IMR-90 (cell line): ENCODE measurements around the gene NECTIN4. TPM values are rescaled to one million over a fixed set of nuclear protein-coding genes. Genes with fewer than 3 reads are reported as not detected.
A peak's percentile ranks its signal among the peaks of the same experiment; 100 is the strongest.

Source experiments
- ATAC-seq: fragments of 200-7000 bp; cut with Tn5 transposase; 2 replicates; pipeline ENCODE4 v1.9.1; 2020; ENCODE audit warnings: low read depth, mild to moderate bottlenecking, moderate library complexity
- BruUV-seq: library from RNA; stranded (reverse); fragments of 400-500 nt; replicated peaks from 2 replicates; lab custom pipeline; 2021; lab: Mats Ljungman, UMichigan
- CTCF ChIA-PET: fragments of 300-600 bp; formaldehyde crosslinking; extraction: SDS; loops from one replicate; lab custom pipeline; 2021; ENCODE audit warnings: antibody characterized with exemption; lab: Yijun Ruan, JAX
- POLR2A ChIA-PET: fragments of 300-600 bp; sonication (Branson Sonifier 250); formaldehyde crosslinking; loops from one replicate; lab custom pipeline; 2022; ENCODE audit warnings: antibody characterized with exemption; ENCODE audit not compliant: unreplicated experiment; lab: Charles Lee
- DNase-seq: peaks from one replicate; pipeline ENCODE4 v3.0.0; 2013
- H2AFZ ChIP-seq: replicated peaks from 2 replicates; pipeline ENCODE3; 2013; ENCODE audit warnings: low read length, mild to moderate bottlenecking; ENCODE audit not compliant: poor library complexity
- H2AK5ac ChIP-seq: 2 replicates; pipeline ENCODE4 v1.6.1; 2013; ENCODE audit warnings: low read depth, low read length, inconsistent platforms
- H2AK9ac ChIP-seq: replicated peaks from 2 replicates; pipeline ENCODE3; 2013; ENCODE audit warnings: mild to moderate bottlenecking, low read depth, low read length, moderate library complexity; ENCODE audit not compliant: poor library complexity
- H2BK120ac ChIP-seq: 2 replicates; pipeline ENCODE4 v1.6.1; 2013; ENCODE audit warnings: low read depth, low read length, inconsistent platforms
- H2BK15ac ChIP-seq: 3 replicates; pipeline ENCODE4 v1.6.1; 2013; ENCODE audit warnings: low read depth, low read length, inconsistent platforms
- H2BK20ac ChIP-seq: 2 replicates; pipeline ENCODE4 v1.6.1; 2013; ENCODE audit warnings: low read depth, mild to moderate bottlenecking, inconsistent platforms, low read length, moderate library complexity
- H2BK5ac ChIP-seq: 2 replicates; pipeline ENCODE4 v1.6.1; 2013; ENCODE audit warnings: mild to moderate bottlenecking, low read depth, low read length, inconsistent platforms; ENCODE audit not compliant: poor library complexity, severe bottlenecking
- H3K14ac ChIP-seq: replicated peaks from 2 replicates; pipeline ENCODE4 v1.6.1; 2013; ENCODE audit warnings: low read depth, low read length, inconsistent platforms
- H3K18ac ChIP-seq: 2 replicates; pipeline ENCODE4 v1.6.1; 2013; ENCODE audit warnings: low read depth, low read length, control low read depth
- H3K23ac ChIP-seq: 2 replicates; pipeline ENCODE4 v1.6.1; 2013; ENCODE audit warnings: low read depth, low read length, inconsistent platforms
- H3K27ac ChIP-seq: 2 replicates; pipeline ENCODE4 v1.5.1; 2013; ENCODE audit warnings: mild to moderate bottlenecking, control low read depth, low read length; ENCODE audit not compliant: insufficient read depth
- H3K27me3 ChIP-seq: 2 replicates; pipeline ENCODE4 v1.6.1; 2013; ENCODE audit warnings: low read length; ENCODE audit not compliant: control insufficient read depth, insufficient read depth
- H3K36me3 ChIP-seq: 2 replicates; pipeline ENCODE4 v1.6.1; 2013; ENCODE audit warnings: low read length, mixed read lengths; ENCODE audit not compliant: control insufficient read depth, insufficient read depth
- H3K4ac ChIP-seq: 2 replicates; pipeline ENCODE4 v1.6.1; 2013; ENCODE audit warnings: low read depth, low read length, inconsistent platforms
- H3K4me1 ChIP-seq: 2 replicates; pipeline ENCODE4 v1.6.1; 2013; ENCODE audit warnings: low read length, mixed read lengths; ENCODE audit not compliant: control insufficient read depth, insufficient read depth
- H3K4me2 ChIP-seq: 2 replicates; pipeline ENCODE4 v1.6.1; 2013; ENCODE audit warnings: low read depth, mild to moderate bottlenecking, control low read depth, low read length, moderate library complexity
- H3K4me3 ChIP-seq: 2 replicates; pipeline ENCODE4 v1.5.1; 2013; ENCODE audit warnings: low read depth, mild to moderate bottlenecking, control low read depth, low read length, moderate library complexity; ENCODE audit not compliant: insufficient read depth
- H3K56ac ChIP-seq: 2 replicates; pipeline ENCODE4 v1.6.1; 2013; ENCODE audit warnings: low read length, inconsistent platforms; ENCODE audit not compliant: insufficient read depth; ENCODE audit errors: extremely low read depth
- H3K79me1 ChIP-seq, 2 experiments: 2 replicates each; pipeline ENCODE4 v1.6.1; 2013; ENCODE audit warnings: low read length in 2 of 2, inconsistent platforms in 1 of 2, low read depth in 1 of 2
- H3K9ac ChIP-seq: 2 replicates; pipeline ENCODE4 v1.6.1; 2013; ENCODE audit warnings: low read depth, low read length, control low read depth
- H3K9me1 ChIP-seq: 2 replicates; pipeline ENCODE4 v1.6.1; 2013; ENCODE audit warnings: low read length, inconsistent platforms; ENCODE audit not compliant: insufficient read depth
- H3K9me3 ChIP-seq: 2 replicates; pipeline ENCODE4 v1.6.1; 2013; ENCODE audit warnings: low read length; ENCODE audit not compliant: control insufficient read depth, insufficient read depth
- H4K20me1 ChIP-seq: 2 replicates; pipeline ENCODE4 v1.6.1; 2013; ENCODE audit warnings: low read length, inconsistent platforms; ENCODE audit not compliant: insufficient read depth
- H4K5ac ChIP-seq: 2 replicates; pipeline ENCODE4 v1.6.1; 2013; ENCODE audit warnings: mild to moderate bottlenecking, low read depth, low read length, control low read depth
- H4K8ac ChIP-seq, 2 experiments: 2 replicates each; pipeline ENCODE4 v1.6.1; 2013; ENCODE audit warnings: low read depth in 2 of 2, low read length in 2 of 2, control low read depth in 1 of 2, inconsistent platforms in 1 of 2
- H4K91ac ChIP-seq: 2 replicates; pipeline ENCODE4 v1.6.1; 2013; ENCODE audit warnings: low read depth, low read length, inconsistent platforms; ENCODE audit not compliant: insufficient read depth
- BHLHE40 ChIP-seq: fragments of 150-350 bp; IDR thresholded peaks from 2 replicates; pipeline ENCODE4 v1.6.1; 2016; ENCODE audit warnings: mild to moderate bottlenecking, low read depth, low read length
- CEBPB ChIP-seq: IDR thresholded peaks from 2 replicates; pipeline ENCODE4 v1.6.1; 2012; ENCODE audit warnings: low read depth, low read length, improper control_type of control experiment
- FOS ChIP-seq: fragments of 150-350 bp; IDR thresholded peaks from 2 replicates; pipeline ENCODE4 v1.6.1; 2016; ENCODE audit warnings: low read depth, low read length
- MAZ ChIP-seq: IDR thresholded peaks from 2 replicates; pipeline ENCODE4 v1.6.1; 2012; ENCODE audit warnings: low read depth, mild to moderate bottlenecking, low read length, improper control_type of control experiment, moderate library complexity, borderline replicate concordance
- MXI1 ChIP-seq: IDR thresholded peaks from 2 replicates; pipeline ENCODE4 v1.6.1; 2012; ENCODE audit warnings: low read depth, mild to moderate bottlenecking, low read length, moderate library complexity, borderline replicate concordance
- NFE2L2 ChIP-seq: fragments of 150-350 bp; IDR thresholded peaks from 2 replicates; pipeline ENCODE4 v1.6.1; 2016; ENCODE audit warnings: low read depth, mild to moderate bottlenecking, low read length
- POLR2A ChIP-seq: IDR thresholded peaks from 2 replicates; pipeline ENCODE4 v1.6.1; 2012; ENCODE audit warnings: mild to moderate bottlenecking, low read depth, low read length
- RCOR1 ChIP-seq: IDR thresholded peaks from 2 replicates; pipeline ENCODE4 v1.6.1; 2012; ENCODE audit warnings: mild to moderate bottlenecking, low read length, improper control_type of control experiment; ENCODE audit not compliant: insufficient replicate concordance
- SMC3 ChIP-seq: fragments of 150-350 bp; IDR thresholded peaks from 2 replicates; pipeline ENCODE4 v1.6.1; 2016; ENCODE audit warnings: low read depth, mild to moderate bottlenecking, antibody characterized with exemption, low read length, moderate library complexity
- USF2 ChIP-seq: fragments of 150-350 bp; IDR thresholded peaks from 2 replicates; pipeline ENCODE4 v1.6.1; 2017; ENCODE audit warnings: mild to moderate bottlenecking, antibody characterized with exemption, low read length, low read depth
- dilution Hi-C: fragments of 300-500 bp; cut with HindIII; formaldehyde crosslinking; loops from one replicate; pipeline ENCODE4 v1.14.3; 2018; ENCODE audit warnings: low sequenced_read_pairs; ENCODE audit not compliant: unreplicated experiment
- in situ Hi-C: fragments of 300-500 bp; cut with MboI; formaldehyde crosslinking; loops from 3 replicates; pipeline ENCODE4 v1.14.3; 2019; ENCODE audit warnings: low sequenced_read_pairs, inconsistent platforms, mixed read lengths
- intact Hi-C: fragments of 100-400 bp; cut with micrococcal nuclease; formaldehyde crosslinking; loops from 2 replicates; pipeline ENCODE4 v1.10.0; 2022
- polyA plus RNA-seq, 3 experiments: library from polyadenylated mRNA; depleted of rRNA; stranded (reverse); fragments of >200 nt; gene quantifications; 2 replicates each; pipeline ENCODE4 v1.2.3, GENCODE V29; 2012; ENCODE audit warnings: low replicate concordance in 1 of 3
- total RNA-seq: library from RNA; depleted of rRNA; stranded (reverse); fragments of >200 nt; gene quantifications from 2 replicates; pipeline ENCODE4 v1.2.3, GENCODE V29; 2012
- TF ChIP-seq, protein P1 (sequence below): conservative IDR thresholded peaks from 2 replicates; pipeline ENCODE4 v1.5.1; 2012; ENCODE audit warnings: mild to moderate bottlenecking, low read depth, low read length, improper control_type of control experiment

The NECTIN4 gene
- total and polyA plus RNA-seq, 2 of the 4 experiments (the other 2 are of a cell fraction): 0.18 to 0.24 TPM

- intact Hi-C loops (no loop called here), in situ Hi-C loops (no loop called here), dilution Hi-C loops (no loop called here)
- no peak overlapping the region for H4K91ac ChIP-seq
- ATAC-seq: no peak
- H3K27ac ChIP-seq: no peak overlapping the region
- H2BK20ac ChIP-seq: no peak overlapping the region
- H3K9me1 ChIP-seq: no peaks in the 10 kb centered on the region
- H4K5ac ChIP-seq: no peak overlapping the region
- TF ChIP-seq POLR2A: no peak
- no peak for TF ChIP-seq CEBPB
- TF ChIP-seq, protein P1, sequence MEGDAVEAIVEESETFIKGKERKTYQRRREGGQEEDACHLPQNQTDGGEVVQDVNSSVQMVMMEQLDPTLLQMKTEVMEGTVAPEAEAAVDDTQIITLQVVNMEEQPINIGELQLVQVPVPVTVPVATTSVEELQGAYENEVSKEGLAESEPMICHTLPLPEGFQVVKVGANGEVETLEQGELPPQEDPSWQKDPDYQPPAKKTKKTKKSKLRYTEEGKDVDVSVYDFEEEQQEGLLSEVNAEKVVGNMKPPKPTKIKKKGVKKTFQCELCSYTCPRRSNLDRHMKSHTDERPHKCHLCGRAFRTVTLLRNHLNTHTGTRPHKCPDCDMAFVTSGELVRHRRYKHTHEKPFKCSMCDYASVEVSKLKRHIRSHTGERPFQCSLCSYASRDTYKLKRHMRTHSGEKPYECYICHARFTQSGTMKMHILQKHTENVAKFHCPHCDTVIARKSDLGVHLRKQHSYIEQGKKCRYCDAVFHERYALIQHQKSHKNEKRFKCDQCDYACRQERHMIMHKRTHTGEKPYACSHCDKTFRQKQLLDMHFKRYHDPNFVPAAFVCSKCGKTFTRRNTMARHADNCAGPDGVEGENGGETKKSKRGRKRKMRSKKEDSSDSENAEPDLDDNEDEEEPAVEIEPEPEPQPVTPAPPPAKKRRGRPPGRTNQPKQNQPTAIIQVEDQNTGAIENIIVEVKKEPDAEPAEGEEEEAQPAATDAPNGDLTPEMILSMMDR: no peak
- no peak for TF ChIP-seq SMC3
- no peak for TF ChIP-seq FOS
- no peak for TF ChIP-seq RCOR1
- TF ChIP-seq MAZ: no peak
- no peak for TF ChIP-seq USF2
- TF ChIP-seq MXI1: no peak
- TF ChIP-seq BHLHE40: no peak
- no peak for TF ChIP-seq NFE2L2
- H3K23ac ChIP-seq: no peak overlapping the region
- H3K4me3 ChIP-seq: no peak overlapping the region
- H3K36me3 ChIP-seq: no peaks in the 10 kb centered on the region
- H3K4me1 ChIP-seq: peaks cover 6% of the 10 kb centered on the region; the same call in 1 of the 2 replicates
- no peak overlapping the region for H2AK5ac ChIP-seq
- no peaks in the 10 kb centered on the region; the same call in none of the 2 replicates for H4K20me1 ChIP-seq
- no peak for DNase-seq
- no peak overlapping the region for H3K14ac ChIP-seq
- H2AFZ ChIP-seq: peak overlapping the region; percentile 61
- CTCF ChIA-PET: no interaction called here
- BruUV-seq: no TSS peak
- no peak overlapping the region for H4K8ac ChIP-seq
- H3K9ac ChIP-seq: no peak overlapping the region
- no peak overlapping the region for H2BK15ac ChIP-seq
- H3K4me2 ChIP-seq: no peak overlapping the region
- H3K4ac ChIP-seq: no peak overlapping the region
- H3K56ac ChIP-seq: no peak overlapping the region
- H3K9me3 ChIP-seq: no peaks in the 10 kb centered on the region
- no peak overlapping the region for H2BK5ac ChIP-seq
- POLR2A ChIA-PET: interaction anchor here (0.6 kb wide), 1 partner anchor 603 kb away, joined by 10 read pairs; no protein-coding TSS in a partner anchor
- H2AK9ac ChIP-seq: no peak overlapping the region
- H3K18ac ChIP-seq: no peak overlapping the region
- no peak overlapping the region for H2BK120ac ChIP-seq
- no peaks in the 10 kb centered on the region for H3K79me1 ChIP-seq
- no peaks in the 10 kb centered on the region for H3K27me3 ChIP-seq
Observed at GRCh38 chr1:161076410-161076809, 12.9 kb downstream of the NECTIN4 start.
